H1 (cell line): Measurements from ENCODE around the gene NKAIN4. TPM values are rescaled to one million over a fixed set of nuclear protein-coding genes. Genes with fewer than 3 reads are reported as not detected.

Source experiments
- MAFK ChIP-seq: IDR thresholded peaks from 2 replicates; pipeline ENCODE4 v1.6.1; 2012; ENCODE audit warnings: low read depth, mild to moderate bottlenecking, improper control_type of control experiment, low read length
- RXRA ChIP-seq: IDR thresholded peaks from 2 replicates; pipeline ENCODE4 v1.6.1; 2011; ENCODE audit warnings: low read depth, mild to moderate bottlenecking, low read length, moderate library complexity; ENCODE audit not compliant: insufficient read depth
- polyA plus RNA-seq, 7 experiments: library from polyadenylated mRNA; depleted of rRNA in 3 of 7; stranded (reverse) in 5 of 7; unstranded in 2 of 7; fragments of >200 nt in 5 of 7; fragments of 200-250 nt in 2 of 7; gene quantifications; 1 replicate in 5 of 7; 2 replicates in 1 of 7; 4 replicates in 1 of 7; pipeline versions ENCODE4 v1.2.1 to v1.2.3, GENCODE V29; 2011 to 2013; ENCODE audit warnings: missing spikeins in 2 of 7, mixed read lengths in 2 of 7
- total RNA-seq: library from RNA; stranded (reverse); fragmentation: NEBNext Ultra II Directional; extraction: Animal tissue kit (Norgen Biotek cat#: 25700); gene quantifications from 2 replicates; pipeline ENCODE4 v1.2.1, GENCODE V29; 2021

Gene NKAIN4
- total and polyA plus RNA-seq, 2 of the 8 experiments (the other 6 are each of a cell fraction or from before 2014, with no cell fraction given): 6.9 to 17.0 TPM

DNA sequence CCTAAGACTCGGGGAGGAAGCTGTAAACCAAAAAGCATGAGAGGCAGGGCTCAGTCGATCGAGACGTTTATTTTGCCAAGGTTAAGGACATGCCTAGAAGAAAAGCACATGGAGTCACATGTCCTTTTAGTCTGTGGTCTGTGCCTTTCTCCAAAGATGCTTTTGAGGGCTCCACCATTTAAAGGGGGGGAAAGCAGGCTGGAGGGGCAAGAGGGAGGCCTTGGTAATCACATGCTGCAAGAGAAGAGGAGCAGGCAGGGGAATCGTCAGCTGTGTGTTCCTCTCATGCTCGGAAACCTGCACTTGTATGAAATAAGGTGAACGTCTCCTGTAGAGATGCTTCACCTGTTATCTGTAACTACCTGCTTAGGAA lies 29.2 kb downstream of the NKAIN4 start (continued):
- TF ChIP-seq RXRA (no peak), MAFK (no peak)
- TF ChIP-seq, all 59 proteins: peak for 0
